Gastrocnemius medialis (tissue), 4 donors: ENCODE data around the gene RNF213. TPM values are rescaled to one million over a fixed set of nuclear protein-coding genes. Genes with fewer than 3 reads are reported as not detected.

Experiments
- ATAC-seq, 2 donors: fragments of 150-250 bp; one replicate each; pipeline ENCODE4 v1.9.1; 2016
- DNase-seq, 2 donors: peaks; one replicate each; pipeline ENCODE4 v3.0.0-alpha.2; 2019
- H3K27ac ChIP-seq, 4 donors: fragments of 200-600 bp; sonication (generic); 1 replicate in 1 of 4; 2 replicates in 3 of 4; pipeline ENCODE4 v1.5.1; 2016 to 2018; ENCODE audit warnings: mild to moderate bottlenecking in 2 of 4, moderate library complexity in 1 of 4
- H3K27me3 ChIP-seq, 3 donors: fragments of 200-600 bp; sonication (generic) in 2 of 3; 1 replicate in 1 of 3; 2 replicates in 2 of 3; pipeline versions ENCODE4 v1.5.1 to v1.6.0; 2016 to 2019; ENCODE audit warnings: mild to moderate bottlenecking in 1 of 3, moderate library complexity in 1 of 3
- H3K36me3 ChIP-seq, 2 donors: fragments of 200-600 bp; sonication (generic) in 1 of 2; one replicate each; pipeline ENCODE4 v1.5.1; 2017 to 2018
- H3K4me1 ChIP-seq, 2 donors: fragments of 200-600 bp; sonication (generic) in 1 of 2; one replicate each; pipeline ENCODE4 v1.5.1; 2016 to 2017; ENCODE audit warnings: mild to moderate bottlenecking in 2 of 2
- H3K4me3 ChIP-seq, 4 donors: fragments of 200-600 bp; sonication (generic) in 3 of 4; 1 replicate in 1 of 4; 2 replicates in 3 of 4; pipeline ENCODE4 v1.5.1; 2016 to 2019; ENCODE audit warnings: mild to moderate bottlenecking in 2 of 4
- H3K9me3 ChIP-seq, 3 donors: fragments of 200-600 bp; sonication (generic) in 2 of 3; 1 replicate in 1 of 3; 2 replicates in 2 of 3; pipeline ENCODE4 v1.5.1; 2016 to 2019
- POLR2A ChIP-seq, 2 donors: fragments of 450-650 bp; IDR thresholded peaks; one replicate each; pipeline ENCODE4 v1.6.1; 2017; ENCODE audit warnings: antibody characterized with exemption in 2 of 2, mild to moderate bottlenecking in 2 of 2, moderate library complexity in 2 of 2
- in situ Hi-C, 4 donors: fragments of 200-750 bp; cut with MboI; loops; one replicate each; pipeline versions ENCODE4 v1.15.0 to v1.8.0; 2017; ENCODE audit warnings: low sequenced_read_pairs in 4 of 4
- intact Hi-C: fragments of 100-400 bp; cut with DNase I; formaldehyde crosslinking; loops from one replicate; pipeline ENCODE4 v1.15.1; 2023; ENCODE audit warnings: low total_unique reads
- total RNA-seq, 4 donors: library from RNA; depleted of rRNA; stranded (reverse); fragments of >200 nt; gene quantifications; one replicate each; pipeline versions ENCODE4 v1.1.0 to v1.2.3, GENCODE V29; 2016
- TF ChIP-seq, protein P1 (sequence below), 5 experiments: fragments of 450-650 bp in 3 of 5; fragments of 200-600 bp in 2 of 5; sonication (generic) in 2 of 5; IDR thresholded peaks in 4 of 5; conservative IDR thresholded peaks in 1 of 5; 1 replicate in 4 of 5; 2 replicates in 1 of 5; pipeline ENCODE4 v1.5.1; 2016 to 2019; ENCODE audit warnings: antibody characterized with exemption in 5 of 5, mild to moderate bottlenecking in 3 of 5, moderate library complexity in 3 of 5

The RNF213 gene
- total RNA-seq, 4 donors from 2014 or later, result 24.1 to 51.8 (median 28.6) TPM

DNA sequence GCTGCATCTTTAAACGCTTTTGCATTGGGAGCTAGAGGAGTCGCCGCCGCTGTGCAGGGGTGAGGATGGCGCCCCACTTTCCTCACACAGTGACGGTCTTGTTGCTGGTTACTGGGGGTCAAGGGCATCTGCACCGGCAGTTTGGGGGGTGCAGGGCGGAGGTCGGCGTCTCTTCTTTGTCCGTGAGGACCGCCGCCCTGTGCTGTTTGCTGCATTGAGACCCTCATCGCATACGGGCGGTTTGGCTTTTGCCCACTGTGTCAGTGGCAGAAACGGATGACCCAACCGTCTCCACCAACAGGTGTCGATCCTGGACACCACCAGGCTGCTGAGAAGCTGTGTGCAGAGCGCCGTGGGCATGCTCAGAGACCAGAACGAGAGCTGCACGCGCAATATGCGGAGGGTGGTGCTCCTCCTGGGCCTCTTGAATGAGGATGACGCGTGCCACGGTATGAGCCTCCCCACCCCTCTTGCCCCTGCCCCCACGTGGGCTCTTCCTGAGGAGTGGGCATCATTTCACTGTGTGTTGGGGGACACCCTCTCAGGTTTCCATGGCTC lies 93.1 kb downstream of the RNF213 start:
- H3K27me3 ChIP-seq, result no peaks in the 10 kb centered on the region
- H3K27ac ChIP-seq, result no peak overlapping the region
- no peak overlapping the region for H3K4me3 ChIP-seq
- peaks cover 6 to 90% of the 10 kb centered on the region in 2 donors for H3K36me3 ChIP-seq
- intact Hi-C loops, result no loop called here
- ATAC-seq (no peak), DNase-seq (no peak)
- TF ChIP-seq, protein P1, sequence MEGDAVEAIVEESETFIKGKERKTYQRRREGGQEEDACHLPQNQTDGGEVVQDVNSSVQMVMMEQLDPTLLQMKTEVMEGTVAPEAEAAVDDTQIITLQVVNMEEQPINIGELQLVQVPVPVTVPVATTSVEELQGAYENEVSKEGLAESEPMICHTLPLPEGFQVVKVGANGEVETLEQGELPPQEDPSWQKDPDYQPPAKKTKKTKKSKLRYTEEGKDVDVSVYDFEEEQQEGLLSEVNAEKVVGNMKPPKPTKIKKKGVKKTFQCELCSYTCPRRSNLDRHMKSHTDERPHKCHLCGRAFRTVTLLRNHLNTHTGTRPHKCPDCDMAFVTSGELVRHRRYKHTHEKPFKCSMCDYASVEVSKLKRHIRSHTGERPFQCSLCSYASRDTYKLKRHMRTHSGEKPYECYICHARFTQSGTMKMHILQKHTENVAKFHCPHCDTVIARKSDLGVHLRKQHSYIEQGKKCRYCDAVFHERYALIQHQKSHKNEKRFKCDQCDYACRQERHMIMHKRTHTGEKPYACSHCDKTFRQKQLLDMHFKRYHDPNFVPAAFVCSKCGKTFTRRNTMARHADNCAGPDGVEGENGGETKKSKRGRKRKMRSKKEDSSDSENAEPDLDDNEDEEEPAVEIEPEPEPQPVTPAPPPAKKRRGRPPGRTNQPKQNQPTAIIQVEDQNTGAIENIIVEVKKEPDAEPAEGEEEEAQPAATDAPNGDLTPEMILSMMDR (IDR thresholded peaks at IDR 0.05 in 4 of 5, conservative IDR thresholded peaks at IDR 0.05 in 1 of 5), result no peak
- TF ChIP-seq POLR2A (IDR thresholded peaks at IDR 0.05), result no peak
- no peaks in the 10 kb centered on the region for H3K9me3 ChIP-seq
- H3K4me1 ChIP-seq, result no peaks in the 10 kb centered on the region
- in situ Hi-C loops, result no loop called here

DNA sequence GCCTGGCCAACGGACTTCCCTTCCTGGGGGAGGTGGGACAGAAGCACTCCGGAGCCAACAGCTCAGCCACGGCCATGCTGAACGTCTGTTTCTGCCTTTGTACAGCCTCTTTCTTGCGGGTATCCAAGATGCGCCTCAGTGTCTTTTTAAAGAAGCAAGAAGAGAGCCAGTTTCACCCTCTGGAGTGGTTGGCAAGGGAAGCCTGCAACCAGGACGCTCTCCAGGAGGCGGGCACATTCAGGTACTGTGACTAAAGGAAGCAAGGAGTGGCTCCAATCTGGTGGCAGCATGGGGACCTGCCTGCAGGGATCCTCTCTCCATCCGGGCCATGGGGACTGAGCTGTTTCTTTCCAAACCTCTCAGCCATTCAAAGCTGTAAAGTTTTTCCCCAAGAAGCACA lies 93.7 kb downstream of the RNF213 start:
- Histone ChIP-seq H3K36me3 (peaks cover 6 to 89% of the 10 kb centered on the region in 2 donors), H3K27ac (no peak overlapping the region), H3K4me1 (no peaks in the 10 kb centered on the region), H3K27me3 (no peaks in the 10 kb centered on the region), H3K4me3 (no peak overlapping the region), H3K9me3 (no peaks in the 10 kb centered on the region)
- no peak for DNase-seq
- TF ChIP-seq POLR2A (IDR thresholded peaks at IDR 0.05), result no peak
- TF ChIP-seq, protein P1 (IDR thresholded peaks at IDR 0.05 in 4 of 5, conservative IDR thresholded peaks at IDR 0.05 in 1 of 5), result no peak
- intact Hi-C loops, result no loop called here
- no peak for ATAC-seq
- in situ Hi-C loops, result no loop called here

DNA sequence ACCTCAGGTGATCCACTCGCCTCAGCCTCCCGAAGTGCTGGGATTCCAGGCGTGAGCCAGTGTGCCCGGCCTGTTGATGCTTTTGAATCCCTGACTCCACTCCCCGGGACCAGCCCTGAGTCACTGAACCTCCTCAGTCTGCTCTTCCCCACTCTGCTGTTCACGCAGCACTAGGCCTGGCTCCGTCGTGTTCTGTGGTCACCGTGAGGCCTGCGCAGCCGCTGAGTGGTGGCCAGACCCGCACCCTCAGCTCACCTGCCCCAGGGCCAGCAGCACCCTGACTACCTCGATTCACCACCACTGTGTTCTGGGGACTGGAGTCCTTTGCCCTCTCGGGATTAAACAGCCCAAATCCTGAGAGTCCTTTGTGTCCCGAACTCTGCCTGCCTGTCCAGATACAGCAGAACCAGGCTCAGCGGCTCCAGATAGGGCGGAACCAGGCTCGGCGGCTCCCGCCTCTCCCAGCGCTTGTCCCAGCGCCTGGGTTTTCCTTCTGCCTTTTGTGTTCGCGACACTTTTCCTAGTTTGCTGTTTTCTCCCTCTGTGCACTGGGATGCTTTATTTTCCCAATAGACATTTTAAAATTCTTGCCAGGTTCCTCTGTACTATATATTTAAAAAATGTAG lies 95.7 kb downstream of the RNF213 start:
- no peak overlapping the region for H3K4me3 ChIP-seq
- H3K4me1 ChIP-seq, result no peaks in the 10 kb centered on the region
- no peak overlapping the region for H3K27ac ChIP-seq
- no peaks in the 10 kb centered on the region for H3K9me3 ChIP-seq
- no peaks in the 10 kb centered on the region for H3K27me3 ChIP-seq
- peaks cover 6 to 88% of the 10 kb centered on the region in 2 donors for H3K36me3 ChIP-seq
- intact Hi-C loops (no loop called here), in situ Hi-C loops (no loop called here)
- no peak for DNase-seq
- ATAC-seq, result no peak
- no peak for TF ChIP-seq POLR2A (IDR thresholded peaks at IDR 0.05)
- TF ChIP-seq, protein P1 (IDR thresholded peaks at IDR 0.05 in 4 of 5, conservative IDR thresholded peaks at IDR 0.05 in 1 of 5), result no peak

DNA sequence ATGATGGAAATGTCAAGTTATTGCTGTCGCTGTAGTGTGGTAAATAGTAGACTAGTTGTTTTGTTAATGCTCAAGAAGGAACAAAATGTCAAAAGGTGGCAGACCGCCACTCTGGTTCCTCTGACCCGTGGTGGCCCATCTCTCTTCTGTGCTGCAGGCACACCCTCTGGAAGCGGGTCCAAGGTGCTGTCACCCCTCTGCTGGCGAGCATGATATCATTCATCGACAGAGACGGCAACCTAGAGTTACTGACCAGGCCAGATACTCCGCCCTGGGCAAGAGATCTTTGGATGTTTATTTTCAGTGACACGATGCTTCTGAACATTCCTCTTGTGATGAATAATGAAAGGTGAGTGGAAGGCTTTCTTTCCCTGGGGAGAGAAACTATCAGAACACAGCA lies 97.5 kb downstream of the RNF213 start:
- no peak for DNase-seq
- Histone ChIP-seq H3K27me3 (no peaks in the 10 kb centered on the region), H3K4me3 (no peak overlapping the region), H3K9me3 (no peaks in the 10 kb centered on the region), H3K27ac (no peak overlapping the region), H3K36me3 (peaks cover 0 to 86% of the 10 kb centered on the region in 2 donors), H3K4me1 (no peaks in the 10 kb centered on the region)
- intact Hi-C loops, result no loop called here
- TF ChIP-seq POLR2A (IDR thresholded peaks at IDR 0.05), result no peak
- TF ChIP-seq, protein P1 (IDR thresholded peaks at IDR 0.05 in 4 of 5, conservative IDR thresholded peaks at IDR 0.05 in 1 of 5), result no peak
- in situ Hi-C loops, result no loop called here
- ATAC-seq, result no peak
